GM20431 (cell line): ENCODE measurements around the gene RXFP4.
"Not testable (repeated sequence)": the region's sequence is repeated elsewhere in the genome, so short reads cannot be mapped to it uniquely, and the experiment has no call there.

Experiments used
- in situ Hi-C: fragments of 300-500 bp; cut with MseI, MboI; formaldehyde crosslinking; loops from one replicate; pipeline ENCODE4 v1.15.0; 2020; ENCODE audit warnings: low sequenced_read_pairs; ENCODE audit not compliant: unreplicated experiment

RXFP4 gene

DNA sequence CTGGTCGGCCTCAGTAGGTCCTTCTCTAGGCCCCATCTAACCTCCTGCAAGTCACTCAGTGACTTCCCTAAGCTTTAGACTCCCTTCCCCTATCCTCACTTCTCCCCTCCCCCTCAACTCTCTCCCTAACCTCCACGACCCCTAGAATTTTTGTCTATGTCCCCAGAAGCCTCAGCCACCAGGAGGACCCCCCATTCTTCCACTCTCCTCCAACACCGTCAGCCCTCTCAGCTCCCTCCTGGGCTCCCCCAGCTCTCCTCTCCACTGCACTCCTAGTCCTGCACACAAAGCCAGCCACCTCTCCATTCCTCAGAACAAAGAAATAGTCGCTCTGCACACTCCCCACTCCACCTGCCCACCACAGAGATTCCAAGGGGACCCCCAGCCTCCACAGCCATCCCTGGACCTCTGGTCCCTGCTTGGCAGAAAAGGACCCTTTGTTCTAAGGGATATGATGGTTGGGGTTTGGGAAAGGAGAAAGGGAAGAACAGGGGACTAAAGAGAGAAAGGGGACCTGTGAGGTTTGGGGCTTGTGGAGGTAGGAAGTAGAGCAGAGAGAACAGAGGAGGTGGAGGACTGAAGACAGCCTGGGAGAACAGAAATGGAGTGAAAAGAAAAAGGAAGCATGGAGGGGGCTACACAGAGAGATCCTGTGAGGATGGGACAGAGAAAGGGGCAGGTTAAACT, 34.1 kb downstream of the RXFP4 start:
- in situ Hi-C loops, result no loop called here

- in situ Hi-C loops, result no loop called here
Measured at GRCh38 chr1:155976062-155976912, 34.8 kb downstream of the RXFP4 start.

DNA sequence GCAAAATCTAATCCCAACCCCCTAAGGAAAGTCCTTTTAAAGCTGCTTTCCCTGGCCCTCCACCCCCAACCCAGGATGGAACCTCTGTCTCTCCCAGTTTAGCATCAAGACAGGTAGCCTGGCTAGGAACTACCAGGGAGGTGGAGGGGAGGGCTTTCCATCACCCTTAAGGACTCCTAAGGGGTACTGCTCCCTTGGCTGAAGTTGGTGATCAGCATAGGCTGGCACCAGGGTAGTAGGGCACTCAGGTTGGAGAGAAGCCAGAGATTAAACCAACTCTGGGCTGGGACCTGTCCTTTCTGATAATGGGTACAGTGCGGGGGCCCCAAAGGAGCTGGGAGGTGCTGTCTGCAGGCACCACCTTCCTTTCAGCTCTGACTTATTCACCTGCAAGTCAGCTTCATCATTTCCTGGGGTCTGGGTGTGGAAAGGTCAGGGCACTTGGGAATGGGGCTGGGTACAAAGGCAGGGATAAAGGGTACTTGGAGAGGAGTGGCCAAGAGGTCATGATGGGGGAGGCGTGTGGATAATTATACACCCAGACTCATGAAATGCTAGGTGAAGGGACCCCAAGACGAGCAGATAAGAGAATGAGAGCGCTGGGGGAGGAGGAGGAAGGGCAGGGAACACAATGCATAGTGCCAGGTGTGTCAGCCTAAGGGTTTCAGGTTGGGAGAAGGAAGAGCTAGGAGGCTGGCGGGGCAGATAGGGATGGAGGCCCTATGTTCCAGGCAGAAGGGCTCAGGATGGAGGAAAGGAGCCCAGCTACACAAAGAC, 35.7 kb downstream of the RXFP4 start:
- in situ Hi-C loops, result no loop called here

DNA sequence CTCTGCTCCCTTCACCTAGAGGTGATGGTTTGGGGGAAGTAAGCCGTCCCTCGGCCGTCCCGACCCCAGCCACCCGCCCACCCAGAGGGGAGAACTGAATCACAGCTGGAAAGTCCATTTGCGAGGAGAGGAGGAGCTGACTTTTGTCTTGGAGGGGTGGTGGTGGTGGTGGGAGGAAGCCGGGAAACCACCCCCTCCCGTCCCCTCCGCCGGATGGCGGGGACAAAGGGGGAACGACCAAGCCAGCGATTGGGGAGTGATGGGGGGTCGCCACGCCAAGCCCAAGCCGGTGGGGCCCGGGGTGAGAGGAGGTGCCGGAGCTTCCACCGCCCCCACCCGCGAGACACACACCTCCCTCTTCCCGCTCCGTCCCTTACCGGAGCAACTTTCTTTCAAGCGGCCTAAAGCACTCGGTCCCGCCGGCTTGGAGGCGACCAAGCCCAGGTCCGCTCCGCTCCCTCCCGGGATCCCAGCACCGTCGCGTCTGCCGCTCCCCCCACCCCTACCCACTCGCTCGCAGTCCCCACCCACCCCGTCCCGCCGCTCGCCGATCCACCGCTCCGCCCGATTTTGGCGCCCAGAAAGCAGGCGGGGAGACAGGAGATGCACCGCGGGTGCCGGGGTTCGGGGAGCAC, 36.4 kb downstream of the RXFP4 start:
- in situ Hi-C loops, result no loop called here

DNA sequence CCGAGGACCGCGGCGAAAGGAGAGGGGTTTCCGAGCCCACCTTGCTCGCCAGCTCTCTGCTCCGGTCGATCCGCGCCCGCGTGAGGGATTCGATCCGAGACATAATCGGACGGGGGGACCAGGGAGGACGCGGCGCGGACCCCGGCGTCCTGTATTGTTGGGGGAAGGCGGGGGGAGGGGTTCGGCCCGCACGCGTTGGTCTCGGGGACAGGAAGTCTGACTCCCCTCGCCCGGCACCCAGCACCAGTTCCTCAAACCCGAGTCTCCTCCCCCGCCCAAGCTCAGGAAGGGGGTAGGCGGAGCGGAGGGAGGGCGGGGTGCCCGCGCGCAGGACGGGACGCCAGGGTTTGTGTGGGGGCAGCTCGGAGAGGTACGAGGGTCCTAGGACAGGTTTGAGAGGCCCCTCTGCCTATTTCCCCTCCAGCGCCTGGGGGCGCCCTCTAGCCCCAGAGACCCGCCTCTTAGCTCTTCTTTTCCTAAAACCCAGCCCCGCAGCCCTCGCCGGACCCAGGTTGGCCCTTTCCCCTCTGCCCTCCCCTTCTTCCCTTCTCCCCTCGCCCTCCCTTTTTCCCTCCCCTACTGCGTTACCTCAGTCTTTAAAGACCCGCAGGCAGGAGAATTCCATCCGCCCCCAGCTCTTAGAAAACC, 37.0 kb downstream of the RXFP4 start, which contains the start of gene ARHGEF2:
Gene ARHGEF2, minus strand, starts transcription at position 223 of the 648 bp plus-strand sequence. Its CDS starts 120 bp downstream, at position 103.
- in situ Hi-C loops, result no loop called here

DNA sequence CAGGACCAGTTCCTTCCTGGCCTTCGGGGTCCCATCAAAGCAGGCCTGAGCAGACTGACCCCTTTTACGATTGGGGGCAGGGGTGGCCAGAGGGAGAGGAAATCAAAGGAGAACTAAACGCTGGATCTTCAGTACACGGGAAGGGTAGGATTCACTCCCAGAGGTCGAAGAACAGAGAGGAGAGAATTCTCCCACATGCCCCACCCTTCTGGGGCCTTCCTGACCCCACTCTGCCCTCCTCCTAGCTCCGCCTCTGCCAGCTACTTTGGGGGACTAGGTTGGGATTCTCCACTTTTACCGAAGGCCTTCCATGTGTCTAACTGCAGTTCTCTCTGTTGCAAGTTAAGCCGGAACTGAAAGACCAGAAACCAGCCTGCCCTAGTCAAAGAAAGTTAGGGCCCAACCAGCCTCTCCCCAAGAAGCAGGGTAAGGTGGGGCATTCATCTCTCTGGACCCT, 37.6 kb downstream of the RXFP4 start:
- in situ Hi-C loops, result no loop called here

DNA sequence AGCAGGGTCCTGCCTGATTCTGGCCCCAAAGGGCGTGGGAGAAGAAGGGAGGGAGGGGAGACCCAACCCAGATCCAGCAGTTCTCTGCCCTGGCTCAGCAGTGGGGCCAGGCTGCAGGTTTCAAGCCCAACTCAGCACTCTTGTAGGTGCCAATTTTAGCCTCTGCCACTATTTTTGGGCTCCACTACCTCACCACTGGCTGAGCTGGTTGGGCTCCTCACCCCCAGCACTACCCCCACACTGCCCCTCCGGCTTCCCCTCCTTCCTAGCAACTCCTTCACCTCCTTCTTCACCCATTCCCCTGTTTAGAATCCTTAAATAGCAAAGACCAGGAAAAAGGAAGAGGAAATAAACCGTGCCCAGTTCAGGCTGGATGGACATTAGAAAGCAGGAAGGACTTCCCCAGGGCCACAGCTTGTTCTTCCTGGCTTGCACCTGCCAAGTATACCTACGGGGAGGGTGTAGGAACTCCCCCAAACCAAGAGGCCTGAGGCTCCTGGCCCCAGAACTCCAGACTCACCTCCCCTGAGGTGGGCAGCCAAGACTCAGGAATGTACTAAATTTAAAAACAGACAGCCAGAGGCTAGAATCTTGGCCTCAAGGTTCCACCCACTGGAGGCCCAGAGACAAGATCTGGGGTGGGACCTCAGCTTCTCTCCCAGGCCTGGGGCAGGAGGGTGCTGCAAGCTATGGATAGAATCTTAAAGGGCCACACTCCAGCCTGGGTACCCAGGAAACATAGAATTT, 38.3 kb downstream of the RXFP4 start:
- in situ Hi-C loops, result no loop called here

GRCh38 chr1:155981266-155982088, 40.0 kb downstream of the RXFP4 start:
- in situ Hi-C loops, result no loop called here

DNA sequence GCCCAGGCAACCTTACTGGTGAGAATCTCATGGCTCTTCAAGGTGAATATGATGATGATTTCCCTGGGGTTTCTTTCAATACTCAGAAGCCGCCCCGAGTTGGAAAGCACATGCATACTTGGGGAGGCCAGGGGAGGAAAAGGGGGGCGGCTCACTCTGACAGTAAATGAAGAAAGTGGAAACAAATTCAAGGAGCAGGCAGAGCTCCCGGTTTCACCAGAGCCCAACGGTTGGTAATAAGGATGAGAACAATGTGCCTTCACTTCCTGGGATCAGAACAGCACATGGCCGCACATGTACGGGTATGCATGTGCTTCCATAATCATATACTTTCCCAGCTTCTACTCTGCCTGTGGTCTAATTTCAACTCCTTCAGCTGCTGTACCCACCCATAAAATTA, 40.7 kb downstream of the RXFP4 start:
- in situ Hi-C loops, result no loop called here

DNA sequence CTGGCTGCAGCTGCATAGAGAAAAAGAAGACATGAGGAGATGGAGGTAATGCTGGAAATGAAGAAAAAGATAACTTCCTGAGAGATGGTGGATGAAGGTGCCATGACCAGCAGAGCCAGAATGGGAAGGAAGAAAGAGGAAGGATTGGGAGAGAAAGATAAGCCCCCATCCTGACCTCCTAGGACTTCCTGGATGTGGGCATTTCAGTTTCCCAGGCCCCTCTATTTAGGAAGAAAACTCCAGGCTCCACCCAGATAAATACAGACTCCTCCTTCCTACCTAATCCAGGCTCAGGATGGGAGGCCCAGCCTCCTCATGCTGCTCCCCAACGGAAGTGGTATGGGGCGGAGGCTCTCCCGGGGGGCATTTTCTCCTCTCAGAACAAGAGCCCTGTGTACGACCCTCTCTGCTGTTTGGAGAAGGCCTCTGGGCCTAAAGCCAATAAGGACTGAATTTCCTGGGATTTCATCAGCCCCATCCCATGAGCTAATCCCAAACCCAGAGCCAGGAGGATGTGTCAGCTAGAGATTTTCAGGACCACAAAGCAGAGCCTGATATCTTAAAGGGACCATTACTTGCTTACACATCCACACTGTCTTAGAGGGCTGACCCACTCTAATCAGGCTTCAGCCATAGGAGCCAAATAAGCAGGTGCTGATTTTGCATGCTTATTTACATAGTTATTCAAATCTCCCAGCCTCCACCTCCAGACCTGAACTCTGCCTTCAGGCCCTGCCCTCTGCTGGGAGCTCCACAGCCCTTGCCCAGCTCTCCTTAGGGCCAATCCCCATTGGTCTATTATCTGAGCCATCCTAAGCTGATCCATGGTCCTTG, 42.0 kb downstream of the RXFP4 start:
- in situ Hi-C loops, result no loop called here

DNA sequence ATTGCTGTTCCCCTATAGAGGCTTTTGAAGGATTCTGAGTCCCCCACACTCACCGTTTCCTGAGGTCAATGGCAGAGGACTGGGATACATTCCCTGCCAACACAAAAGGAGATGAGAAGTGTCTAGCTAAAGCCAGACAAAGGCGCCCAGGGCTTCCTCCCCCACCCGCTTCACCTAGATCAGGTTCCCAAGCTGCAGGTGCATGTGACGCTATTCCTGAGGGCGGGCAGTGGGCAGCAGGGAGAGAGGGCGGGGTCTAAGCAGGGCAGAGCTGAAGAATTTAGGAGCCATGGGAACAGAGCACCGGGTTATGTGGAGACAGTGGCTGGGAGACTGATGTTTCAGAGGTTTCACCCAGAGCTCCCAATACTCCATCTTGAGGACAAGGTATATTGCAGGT, 42.9 kb downstream of the RXFP4 start:
- in situ Hi-C loops, result no loop called here

- in situ Hi-C loops, result not testable (repeated sequence)
Measured at GRCh38 chr1:155984903-155985645, 43.6 kb downstream of the RXFP4 start.

DNA sequence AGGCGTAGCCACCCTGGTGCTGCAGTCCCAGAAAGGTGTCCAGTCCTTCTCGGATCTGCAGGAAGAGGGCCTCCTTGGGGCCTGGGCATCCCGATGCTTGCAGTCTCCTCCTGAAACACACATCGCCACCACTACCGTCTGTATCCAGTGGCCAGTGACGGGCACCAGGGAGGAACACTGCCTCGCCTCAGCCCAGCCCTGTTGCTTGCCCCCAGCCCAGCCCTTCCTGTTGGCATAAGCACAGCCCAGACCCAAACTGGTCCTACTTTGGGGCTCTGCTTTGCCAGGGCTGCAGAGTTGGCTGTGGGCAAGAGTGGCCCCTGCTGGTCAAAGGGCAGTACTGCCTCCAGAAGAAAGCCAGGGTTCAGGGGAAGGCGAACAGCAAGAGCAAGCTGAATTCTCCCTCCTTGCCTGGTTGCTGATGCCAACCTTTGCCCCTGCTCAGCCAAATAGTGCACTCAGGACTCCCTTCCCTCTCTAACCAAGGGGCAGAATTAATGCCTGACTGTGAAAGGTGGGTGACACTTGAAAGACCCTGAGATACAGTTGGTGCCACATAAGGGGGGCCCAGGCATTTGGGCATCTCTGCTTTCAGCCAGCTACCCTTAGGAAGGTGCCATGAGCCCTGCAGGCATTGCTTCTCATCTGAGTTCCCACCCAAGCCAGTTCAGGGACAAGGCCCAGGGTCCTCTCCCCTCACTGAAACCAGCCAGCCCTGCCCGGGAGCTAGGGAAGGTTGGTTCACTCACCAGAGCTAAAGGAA, 48.0 kb downstream of the RXFP4 start:
- in situ Hi-C loops, result no loop called here

DNA sequence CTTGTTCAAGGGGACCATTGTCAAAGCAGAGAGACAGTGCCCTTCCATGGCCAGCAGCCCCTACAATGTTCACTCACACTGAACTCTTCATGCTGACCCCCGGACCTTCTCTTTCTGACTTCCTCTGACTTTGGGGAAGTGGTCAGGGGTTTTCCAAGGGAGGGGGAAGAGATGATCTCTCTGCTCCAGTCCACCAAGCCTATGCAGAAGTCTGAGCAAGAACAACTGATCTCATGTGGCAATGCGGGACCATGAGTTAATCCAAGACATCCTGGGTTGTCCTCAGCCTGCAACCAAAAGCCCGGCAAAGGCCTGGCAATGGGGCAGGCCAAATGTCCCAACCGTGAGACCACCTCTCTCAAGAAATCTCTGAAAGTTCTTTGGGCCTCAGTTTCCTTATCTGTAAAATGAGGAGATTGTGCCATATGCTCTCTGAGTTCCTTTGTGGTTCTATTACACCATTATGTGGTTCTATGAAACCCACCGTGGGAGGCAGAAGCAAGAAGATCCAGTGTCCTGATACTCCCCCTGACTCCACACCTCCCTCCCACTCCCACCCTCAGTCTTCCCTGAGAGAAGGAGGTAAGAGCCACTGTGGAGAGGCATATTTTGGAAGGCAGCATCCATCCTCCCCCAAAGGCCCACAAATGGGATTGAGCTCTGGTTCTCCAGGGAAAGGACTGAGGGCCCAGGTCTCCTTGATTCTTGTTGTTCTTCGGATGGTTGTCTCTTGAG, 48.7 kb downstream of the RXFP4 start:
- in situ Hi-C loops, result no loop called here
